NOMO-1 (cell line): ENCODE results near the gene ZDHHC8.

Experiments used
- DNase-seq, 2 experiments: peaks; one replicate each; lab custom pipeline; 2025; ENCODE audit not compliant: unreplicated experiment in 2 of 2; lab: John Stamatoyannopoulos, UW

The ZDHHC8 gene

GRCh38 chr22:20113551-20114310, 17.9 kb upstream of the ZDHHC8 start:
- DNase-seq, result no peak

GRCh38 chr22:20114506-20115475, 16.8 kb upstream of the ZDHHC8 start:
- no peak for DNase-seq

GRCh38 chr22:20115691-20116375, 15.8 kb upstream of the ZDHHC8 start, which contains the start of gene RANBP1:
Gene RANBP1 (plus strand): TSS chr22:20116104. CDS start chr22:20116185, 81 bp downstream.
- no peak for DNase-seq

- DNase-seq, result no peak
These were observed 15.1 kb upstream of the ZDHHC8 start for GRCh38 chr22:20116376-20116950.

- DNase-seq, result peak; percentile 95 to 97
These were observed 14.5 kb upstream of the ZDHHC8 start, which contains the start of gene TRMT2A for GRCh38 chr22:20116951-20117632. Gene TRMT2A (minus strand): TSS chr22:20117226. CDS start chr22:20116906, 320 bp downstream.

- DNase-seq, result peak in 1 of 2 experiments; percentile 57
These were observed 13.8 kb upstream of the ZDHHC8 start for GRCh38 chr22:20117633-20118299.

- DNase-seq, result no peak
These were observed 13.1 kb upstream of the ZDHHC8 start for GRCh38 chr22:20118300-20119020.

GRCh38 chr22:20121856-20122415, 9.7 kb upstream of the ZDHHC8 start:
- DNase-seq, result no peak

GRCh38 chr22:20123366-20124082, 8.1 kb upstream of the ZDHHC8 start:
- no peak for DNase-seq

- no peak for DNase-seq
These were observed 7.4 kb upstream of the ZDHHC8 start for GRCh38 chr22:20124083-20124787.

GRCh38 chr22:20125201-20126174, 6.1 kb upstream of the ZDHHC8 start:
- no peak for DNase-seq

GRCh38 chr22:20126284-20127029, 5.1 kb upstream of the ZDHHC8 start:
- no peak for DNase-seq

GRCh38 chr22:20127318-20127868, 4.2 kb upstream of the ZDHHC8 start:
- DNase-seq, result no peak

GRCh38 chr22:20127869-20128618, 3.6 kb upstream of the ZDHHC8 start:
- DNase-seq, result no peak

- DNase-seq, result peak in 1 of 2 experiments; percentile 5
These were observed 3.0 kb upstream of the ZDHHC8 start for GRCh38 chr22:20128619-20128901.
